Right kidney (tissue), 1 donor: ENCODE results near the gene ADAM10.

Experiments used
- DNase-seq: peaks from one replicate; pipeline ENCODE4 v3.0.0-alpha.2; 2016

Gene ADAM10

GRCh38 chr15:58716027-58716426 is 33.5 kb downstream of the ADAM10 start:
- DNase-seq, result no peak

DNA sequence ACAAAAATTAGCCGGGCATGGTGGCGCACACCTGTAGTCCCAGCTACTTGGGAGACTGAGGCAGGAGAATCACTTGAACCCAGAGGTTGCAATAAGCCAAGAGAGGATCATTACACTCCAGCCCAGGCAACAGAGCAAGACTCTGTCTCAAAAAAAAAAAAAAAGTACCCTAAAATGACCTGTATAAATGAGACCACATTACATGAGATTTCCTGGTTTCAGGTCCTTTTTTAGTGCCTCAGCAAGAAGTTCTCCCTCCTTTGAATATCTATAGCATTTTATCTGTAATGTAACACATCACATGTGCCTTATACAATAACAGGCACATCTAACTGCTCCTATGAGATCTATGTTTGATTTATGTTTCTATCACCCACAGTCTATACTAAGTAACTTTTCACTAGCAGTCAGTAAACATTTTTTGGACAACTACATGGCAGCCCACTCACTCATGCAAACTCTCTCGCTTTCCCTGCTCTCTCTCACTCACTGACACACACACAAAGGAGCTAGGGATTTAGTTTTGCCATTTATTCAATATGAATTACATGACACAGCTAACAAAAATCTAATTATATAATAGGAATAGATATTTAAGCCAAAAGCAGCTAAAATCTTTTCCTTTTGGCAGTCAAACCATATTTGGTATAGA is 34.1 kb downstream of the ADAM10 start:
- DNase-seq, result no peak

- no peak for DNase-seq
These were observed 38.8 kb downstream of the ADAM10 start for GRCh38 chr15:58710701-58711100.

- DNase-seq, result no peak
These were observed 42.1 kb downstream of the ADAM10 start for GRCh38 chr15:58707397-58707796.

DNA sequence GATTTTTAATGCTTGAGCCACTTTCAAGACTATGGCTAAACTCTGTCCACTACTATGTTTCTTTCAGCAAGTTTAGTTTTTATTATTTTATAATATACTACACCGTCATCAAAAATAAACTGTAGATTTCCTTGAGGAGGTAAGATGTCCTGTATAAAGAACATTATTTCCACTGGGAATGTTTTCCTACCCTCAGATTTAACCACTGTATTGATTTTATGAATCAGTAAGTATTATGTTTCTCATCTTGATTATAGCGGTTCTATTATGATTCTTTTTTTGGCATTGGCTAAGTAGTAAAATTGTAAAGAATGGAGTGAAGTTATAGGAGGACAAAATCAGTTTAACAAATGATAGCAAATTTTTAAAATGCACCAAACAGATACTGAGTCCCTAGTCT is 44.4 kb downstream of the ADAM10 start:
- DNase-seq, result no peak

DNA sequence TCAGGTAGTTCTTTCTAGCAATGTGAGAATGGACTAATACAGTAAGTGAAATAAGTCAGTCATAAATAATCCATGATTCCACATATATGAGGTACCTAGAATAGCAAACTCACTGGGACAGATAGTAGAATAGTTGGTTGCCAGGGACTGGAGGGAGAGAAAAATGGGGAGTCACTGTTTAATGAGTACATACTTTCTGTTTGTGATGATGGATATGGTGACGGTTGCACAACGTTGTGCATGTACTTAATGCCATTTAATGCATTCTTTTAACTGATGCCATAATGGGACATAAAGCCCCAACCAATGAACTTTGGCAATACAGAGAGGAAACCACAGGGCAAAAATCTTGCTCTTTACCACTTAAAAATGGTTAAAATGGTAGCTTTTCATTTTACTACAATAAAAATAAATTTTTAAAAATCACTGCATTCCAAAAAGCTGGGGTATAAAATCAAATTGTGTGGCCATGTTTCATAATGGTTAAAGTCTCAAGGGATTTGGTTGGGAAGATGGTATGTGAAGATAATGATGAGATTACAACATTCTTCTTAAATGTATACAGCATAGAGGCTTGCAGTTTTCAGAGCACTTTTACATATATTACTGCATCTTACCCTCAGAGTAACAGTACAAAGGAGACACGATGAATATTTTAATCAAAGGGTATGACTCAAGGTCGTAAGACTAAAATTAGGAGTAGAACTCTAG is 45.2 kb downstream of the ADAM10 start:
- DNase-seq, result no peak

DNA sequence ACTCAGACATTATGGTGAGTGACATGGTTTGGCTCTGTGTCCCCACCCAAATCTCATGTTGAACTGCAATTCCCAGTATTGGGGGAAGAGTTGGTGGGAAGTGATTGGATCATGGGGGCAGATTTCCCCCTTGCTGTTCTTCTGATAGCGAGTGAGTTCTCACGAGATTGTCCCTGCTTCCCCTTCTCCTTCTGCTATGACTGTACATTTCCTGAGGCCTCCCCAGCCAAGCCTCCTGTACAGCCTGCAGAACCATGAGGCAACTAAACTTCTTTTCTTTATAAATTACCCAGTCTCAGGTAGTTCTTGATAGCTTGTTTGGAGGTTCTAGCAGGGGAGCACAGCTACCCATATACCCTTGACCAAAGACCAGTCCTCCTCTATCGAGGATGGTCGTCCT is 45.9 kb downstream of the ADAM10 start:
- DNase-seq, result no peak

- no peak for DNase-seq
These were observed 47.3 kb downstream of the ADAM10 start for GRCh38 chr15:58702233-58702632.

GRCh38 chr15:58701376-58701775 is 48.1 kb downstream of the ADAM10 start:
- no peak for DNase-seq

GRCh38 chr15:58699769-58700168 is 49.7 kb downstream of the ADAM10 start:
- no peak for DNase-seq

- no peak for DNase-seq
These were observed 50.4 kb downstream of the ADAM10 start for GRCh38 chr15:58698887-58699641.

GRCh38 chr15:58697220-58697619 is 52.3 kb downstream of the ADAM10 start:
- no peak for DNase-seq

- DNase-seq, result no peak
These were observed 52.8 kb downstream of the ADAM10 start for GRCh38 chr15:58696738-58697137.

GRCh38 chr15:58694641-58695398 is 54.7 kb downstream of the ADAM10 start:
- no peak for DNase-seq

- no peak for DNase-seq
These were observed 58.8 kb downstream of the ADAM10 start for GRCh38 chr15:58690703-58691102.

GRCh38 chr15:58689646-58690045 is 59.9 kb downstream of the ADAM10 start:
- no peak for DNase-seq

DNA sequence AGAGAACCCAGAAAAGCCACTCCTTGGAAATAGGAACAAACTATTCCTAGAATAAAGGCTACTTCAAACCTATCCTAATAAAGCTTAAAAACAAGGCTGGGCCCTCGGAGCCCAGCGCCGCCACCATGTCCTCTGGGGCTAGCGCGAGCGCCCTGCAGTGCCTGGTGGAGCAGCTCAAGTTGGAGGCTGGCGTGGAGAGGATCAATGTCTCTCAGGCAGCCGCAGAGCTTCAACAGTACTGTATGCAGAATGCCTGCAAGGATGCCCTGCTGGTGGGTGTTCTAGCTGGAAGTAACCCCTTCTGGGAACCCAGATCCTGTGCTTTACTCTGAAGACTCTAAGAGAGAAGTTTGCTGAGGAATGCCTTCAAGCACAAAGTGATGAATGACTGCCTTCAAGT is 63.2 kb downstream of the ADAM10 start:
- DNase-seq, result no peak

DNA sequence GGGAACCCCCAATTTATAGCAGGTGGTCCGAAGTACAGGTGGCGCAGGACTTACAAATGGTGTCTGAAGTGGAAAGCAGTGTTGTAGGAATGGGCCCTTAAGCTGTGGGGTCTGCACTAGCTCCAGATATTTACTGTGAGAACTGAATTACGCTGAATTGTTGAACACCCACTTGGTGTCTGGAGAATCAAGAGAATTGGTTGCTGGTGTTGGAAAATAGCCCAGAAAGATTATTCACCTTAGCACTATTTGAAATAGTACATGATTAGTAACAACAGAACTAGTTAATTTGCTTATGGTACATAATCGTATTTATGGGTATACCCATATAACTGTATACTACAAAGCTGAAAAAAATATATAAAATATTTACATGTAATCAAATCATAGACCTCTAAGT is 64.8 kb downstream of the ADAM10 start:
- DNase-seq, result no peak

- DNase-seq, result no peak
These were observed 65.3 kb downstream of the ADAM10 start for GRCh38 chr15:58684036-58684710.

DNA sequence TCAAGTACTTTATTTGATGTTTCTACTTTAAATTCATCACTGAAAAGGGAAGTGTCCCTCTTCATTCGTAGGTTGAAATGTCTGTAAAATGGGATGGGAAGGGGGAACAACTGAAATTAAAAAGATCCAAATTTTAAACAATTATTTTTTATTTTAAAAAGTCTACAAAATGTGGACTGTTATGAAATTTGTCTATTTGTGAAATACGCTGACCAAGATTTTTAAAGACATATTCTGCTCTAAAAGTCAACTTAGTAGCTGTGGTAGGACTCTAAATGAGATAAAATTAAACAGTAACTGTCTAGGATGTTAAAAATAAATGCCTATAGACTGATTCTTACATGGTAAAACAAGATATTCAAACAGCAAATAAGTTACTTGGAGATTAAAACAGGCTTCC is 67.3 kb downstream of the ADAM10 start:
- no peak for DNase-seq

DNA sequence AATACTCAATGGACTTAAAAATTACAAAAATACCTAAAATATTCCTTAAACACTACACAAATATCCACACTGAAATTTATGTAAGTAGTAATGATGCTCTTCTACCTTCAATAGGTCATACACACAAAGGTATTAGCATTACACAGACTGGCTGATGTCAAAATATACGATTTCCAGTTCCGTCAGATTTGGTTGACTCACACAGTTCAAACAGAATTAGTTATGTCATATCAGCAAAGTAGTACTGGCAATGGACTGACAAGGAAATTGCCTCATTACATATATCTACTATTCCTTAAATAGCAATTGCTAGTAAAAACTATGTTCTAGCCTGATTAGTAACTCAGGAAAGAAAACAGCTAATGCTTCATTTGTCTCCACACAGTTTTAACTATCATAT is 70.8 kb downstream of the ADAM10 start:
- DNase-seq, result no peak

DNA sequence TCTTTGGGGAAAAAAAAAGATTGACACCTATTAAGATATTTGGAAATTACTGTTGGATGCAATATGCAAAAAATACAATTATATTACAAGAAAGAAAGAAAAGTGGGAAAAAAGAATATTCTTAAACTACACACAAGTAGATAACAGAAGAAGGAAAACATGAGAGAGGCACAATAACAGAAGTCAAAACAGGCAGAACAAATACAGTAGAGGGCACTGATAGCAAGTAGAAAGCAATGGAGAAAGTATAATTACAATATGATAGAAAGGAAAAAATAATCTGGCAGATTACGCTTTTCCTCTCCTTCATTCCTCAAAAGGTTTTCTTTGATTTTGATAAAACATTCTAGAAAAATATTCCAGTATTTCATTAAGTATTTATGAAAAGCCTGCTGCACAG is 72.1 kb downstream of the ADAM10 start:
- DNase-seq, result no peak
